ENCODE data around the gene INAFM2. TPM values are rescaled to one million over a fixed set of nuclear protein-coding genes. Genes with fewer than 3 reads are reported as not detected.

The INAFM2 gene
- total RNA-seq, 2 experiments from 2014 or later, result 6.6 to 8.5 TPM

DNA sequence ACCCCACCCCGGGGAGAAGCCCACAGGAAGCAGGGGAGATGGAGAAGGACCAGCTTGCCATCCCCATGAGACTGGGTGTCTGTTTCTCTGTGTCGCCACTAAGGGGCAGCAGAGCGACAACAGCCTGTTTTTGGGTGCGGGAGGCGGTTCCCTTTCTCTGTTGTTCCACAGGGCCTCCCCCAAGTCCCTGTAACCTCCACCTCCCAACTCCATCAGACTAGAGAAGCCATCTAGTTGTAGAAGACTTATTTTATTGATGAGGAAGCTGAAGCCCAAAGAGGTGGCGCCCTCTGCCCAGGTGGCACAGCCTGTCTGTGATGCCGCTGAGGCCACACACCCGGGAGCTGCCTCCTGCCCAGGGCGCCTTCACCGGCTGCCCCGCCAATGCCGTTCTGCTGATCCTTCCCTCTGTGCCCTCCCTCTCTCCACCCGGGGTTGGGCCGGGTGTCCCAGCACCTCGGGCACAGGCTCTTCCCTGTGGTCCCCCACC lies 21.2 kb downstream of the INAFM2 start:
- H3K36me3 Mint-ChIP-seq (ENCODE audit: low read depth), result no peaks in the 10 kb centered on the region
- POLR2A ChIA-PET, result no interaction called here
- CTCF ChIA-PET, result interaction anchor here (0.7 to 4.4 kb wide), 24 partner anchors 8 to 98 kb away, joined by 3 to 33 read pairs (median 4); partner anchors contain the start of gene PLCB2

DNA sequence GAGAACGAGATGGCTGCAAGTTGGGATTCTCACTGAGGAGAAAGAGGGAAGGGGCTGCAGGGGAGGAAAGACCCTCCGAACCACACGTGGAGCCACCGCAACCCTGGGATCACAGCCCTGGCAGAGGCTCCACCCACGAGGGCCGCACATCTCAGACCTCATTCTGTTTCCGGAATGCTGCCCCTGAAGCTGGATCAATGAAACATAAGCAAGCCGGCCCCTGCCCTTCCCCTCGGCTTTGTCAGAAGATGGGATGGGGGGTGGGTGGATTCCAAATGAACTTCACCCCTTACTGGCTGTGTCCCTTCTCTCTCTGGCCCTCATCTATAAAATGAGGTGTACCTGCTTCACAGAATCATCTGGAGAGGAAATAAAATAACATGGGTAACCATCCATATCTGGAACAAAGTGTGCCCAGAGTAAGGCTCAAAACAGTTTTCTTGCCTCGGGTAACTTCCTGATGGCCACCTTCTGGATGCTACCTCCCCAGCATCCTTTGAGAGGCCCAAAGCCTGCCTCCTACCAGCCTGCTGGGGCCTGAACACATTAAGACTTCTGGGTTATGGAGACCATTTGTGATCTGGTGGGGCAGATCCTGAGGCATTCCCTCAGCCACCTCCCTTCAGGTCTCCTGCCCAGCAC lies 21.9 kb downstream of the INAFM2 start:
- H3K4me1 Mint-ChIP-seq, result no peaks in the 10 kb centered on the region
- no peak overlapping the region for H3K4me3 Mint-ChIP-seq
- CTCF ChIA-PET, result interaction anchor here (0.7 to 4.4 kb wide), 17 partner anchors 8 to 98 kb away, joined by 3 to 33 read pairs (median 4); no protein-coding TSS in a partner anchor
- DNase-seq, result no peak
- H3K27ac Mint-ChIP-seq, result no peak overlapping the region
- no peaks in the 10 kb centered on the region for H3K36me3 Mint-ChIP-seq (ENCODE audit: low read depth)
- H3K27me3 Mint-ChIP-seq, result no peaks in the 10 kb centered on the region
- no peaks in the 10 kb centered on the region for H3K9me3 Mint-ChIP-seq
- POLR2A ChIA-PET, result no interaction called here

More for the DNA sequence above, 21.2 kb downstream of the INAFM2 start:
- peak; percentile 83 for DNase-seq
- Mint-ChIP-seq H3K9me3 (no peaks in the 10 kb centered on the region), H3K27ac (no peak overlapping the region), H3K27me3 (no peaks in the 10 kb centered on the region), H3K4me1 (no peaks in the 10 kb centered on the region), H3K4me3 (no peak overlapping the region)

DNA sequence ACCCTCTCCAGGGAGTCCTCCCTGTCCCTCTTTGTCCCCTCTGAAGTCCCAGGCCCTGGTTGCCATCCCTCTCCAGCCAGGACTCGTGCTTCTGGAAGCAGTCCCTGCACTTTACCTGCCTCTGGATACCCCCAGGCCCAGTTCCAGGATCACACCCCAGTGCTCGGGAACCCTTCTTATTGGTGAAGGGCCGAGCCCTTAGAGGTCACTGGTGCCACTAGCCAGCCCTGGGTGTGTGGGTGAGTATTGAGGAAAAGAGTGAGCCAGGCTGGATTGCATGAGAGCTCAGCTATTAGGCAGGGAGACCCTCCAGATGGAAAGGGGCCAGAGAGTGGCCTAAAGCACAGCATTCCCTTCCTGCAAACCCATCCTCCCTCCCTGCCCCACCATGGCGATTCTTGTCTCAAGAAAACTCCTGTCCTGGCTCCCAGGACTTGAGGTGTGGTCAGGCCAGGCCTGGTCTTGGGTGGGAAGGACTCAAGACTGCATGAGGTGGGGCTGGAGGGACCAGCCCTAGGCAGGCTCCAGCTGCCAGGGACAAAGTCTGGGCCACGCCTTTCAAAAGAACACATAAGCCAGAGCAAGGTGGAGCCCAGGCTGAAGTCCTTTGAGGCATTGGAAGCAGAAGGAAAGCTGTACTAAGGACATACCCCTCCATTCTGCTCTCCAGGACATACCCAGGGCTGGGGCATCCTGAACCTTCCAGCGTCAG lies 22.5 kb downstream of the INAFM2 start:
- Mint-ChIP-seq H3K4me1 (no peaks in the 10 kb centered on the region), H3K4me3 (no peak overlapping the region), H3K27ac (no peak overlapping the region), H3K27me3 (no peaks in the 10 kb centered on the region), H3K36me3 (ENCODE audit: low read depth) (no peaks in the 10 kb centered on the region), H3K9me3 (no peaks in the 10 kb centered on the region)
- POLR2A ChIA-PET, result no interaction called here
- no peak for DNase-seq
- CTCF ChIA-PET, result interaction anchor here (0.6 to 4.5 kb wide), 7 partner anchors 8 to 76 kb away, joined by 3 to 33 read pairs (median 5); no protein-coding TSS in a partner anchor

- POLR2A ChIA-PET, result no interaction called here
- Mint-ChIP-seq H3K4me1 (no peaks in the 10 kb centered on the region), H3K4me3 (no peak overlapping the region), H3K27ac (no peak overlapping the region), H3K36me3 (ENCODE audit: low read depth) (no peaks in the 10 kb centered on the region), H3K9me3 (no peaks in the 10 kb centered on the region), H3K27me3 (no peaks in the 10 kb centered on the region)
- DNase-seq, result no peak
- CTCF ChIA-PET, result interaction anchor here (0.6 to 4.5 kb wide), 5 partner anchors 8 to 75 kb away, joined by 3 to 11 read pairs (median 4); no protein-coding TSS in a partner anchor
Measured at GRCh38 chr15:40346579-40347558, 23.4 kb downstream of the INAFM2 start.

DNA sequence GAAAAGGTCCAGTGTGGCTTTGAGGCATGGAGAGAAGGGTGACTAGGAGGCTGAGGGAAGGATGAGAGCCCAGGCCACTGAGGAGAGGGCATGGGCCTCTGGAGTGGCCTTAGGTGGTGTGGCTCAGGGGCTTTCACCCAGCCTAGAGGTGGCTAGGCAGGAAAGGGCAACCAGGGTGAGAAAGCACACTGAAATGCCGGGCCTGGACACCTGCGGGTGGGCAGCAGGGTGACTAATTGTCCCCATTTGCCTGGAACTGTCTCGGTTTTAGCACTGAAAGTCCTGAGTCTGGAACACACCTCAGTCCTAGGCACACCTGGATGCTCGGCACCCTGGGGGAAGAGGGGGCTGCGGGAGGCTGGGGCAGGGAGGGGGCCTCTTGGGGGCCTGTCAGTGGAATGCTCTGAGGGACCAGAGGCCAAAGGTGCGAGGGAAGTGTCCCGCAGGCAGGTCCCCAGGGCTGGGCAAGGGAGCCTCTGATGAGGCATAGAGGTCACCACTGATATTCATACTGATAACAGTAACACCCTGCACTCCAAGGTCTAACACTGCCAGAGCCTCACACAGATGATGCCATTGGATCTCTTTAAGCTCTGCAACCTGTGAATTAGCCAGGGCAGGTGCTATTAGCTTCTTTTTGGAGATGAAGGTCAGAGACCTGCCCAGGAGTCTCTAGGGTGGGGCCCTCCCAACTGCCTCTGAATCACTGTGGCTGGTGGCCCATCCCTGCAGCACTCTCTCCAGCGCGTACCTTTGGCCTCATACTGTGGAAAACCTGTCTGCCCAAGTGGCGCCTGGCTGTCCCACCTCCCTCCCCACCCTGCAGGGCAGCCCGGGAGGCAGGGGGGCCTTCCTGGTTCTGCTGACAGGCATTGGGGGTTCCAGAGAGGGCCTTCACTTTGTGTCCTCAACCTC lies 24.3 kb downstream of the INAFM2 start:
- CTCF ChIA-PET, result interaction anchor here (0.6 to 4.5 kb wide), 5 partner anchors 14 to 225 kb away, joined by 3 to 11 read pairs (median 4); no protein-coding TSS in a partner anchor
- H3K27ac Mint-ChIP-seq, result no peak overlapping the region
- H3K36me3 Mint-ChIP-seq (ENCODE audit: low read depth), result no peaks in the 10 kb centered on the region
- no peak overlapping the region for H3K4me3 Mint-ChIP-seq
- no peaks in the 10 kb centered on the region for H3K4me1 Mint-ChIP-seq
- no peaks in the 10 kb centered on the region for H3K9me3 Mint-ChIP-seq
- H3K27me3 Mint-ChIP-seq, result no peaks in the 10 kb centered on the region
- DNase-seq, result no peak
- POLR2A ChIA-PET, result no interaction called here

GRCh38 chr15:40348474-40348870 lies 25.0 kb downstream of the INAFM2 start:
- no peaks in the 10 kb centered on the region for H3K9me3 Mint-ChIP-seq
- ChIA-PET POLR2A (no interaction called here), CTCF (interaction anchor here (0.6 to 4.5 kb wide), 6 partner anchors 15 to 224 kb away, joined by 3 to 11 read pairs (median 4); no protein-coding TSS in a partner anchor)
- no peak for DNase-seq
- H3K27me3 Mint-ChIP-seq, result no peaks in the 10 kb centered on the region
- no peak overlapping the region for H3K4me3 Mint-ChIP-seq
- no peak overlapping the region for H3K27ac Mint-ChIP-seq
- no peaks in the 10 kb centered on the region for H3K36me3 Mint-ChIP-seq (ENCODE audit: low read depth)
- no peaks in the 10 kb centered on the region for H3K4me1 Mint-ChIP-seq

GRCh38 chr15:40349163-40349562 lies 25.7 kb downstream of the INAFM2 start:
- CTCF ChIA-PET, result interaction anchor here (0.8 to 4.5 kb wide), 6 partner anchors 11 to 73 kb away, joined by 3 to 11 read pairs (median 4); partner anchors contain the start of gene IVD
- no peaks in the 10 kb centered on the region for H3K4me1 Mint-ChIP-seq
- no peaks in the 10 kb centered on the region for H3K36me3 Mint-ChIP-seq (ENCODE audit: low read depth)
- no peak overlapping the region for H3K27ac Mint-ChIP-seq
- no peak for DNase-seq
- POLR2A ChIA-PET, result no interaction called here
- H3K9me3 Mint-ChIP-seq, result no peaks in the 10 kb centered on the region
- H3K27me3 Mint-ChIP-seq, result peaks cover 3% of the 10 kb centered on the region
- H3K4me3 Mint-ChIP-seq, result no peak overlapping the region

- no peak for DNase-seq
- POLR2A ChIA-PET, result no interaction called here
- H3K4me3 Mint-ChIP-seq, result no peak overlapping the region
- peaks cover 20% of the 10 kb centered on the region for H3K27me3 Mint-ChIP-seq
- no peaks in the 10 kb centered on the region for H3K9me3 Mint-ChIP-seq
- no peaks in the 10 kb centered on the region for H3K4me1 Mint-ChIP-seq
- no peaks in the 10 kb centered on the region for H3K36me3 Mint-ChIP-seq (ENCODE audit: low read depth)
- no peak overlapping the region for H3K27ac Mint-ChIP-seq
- CTCF ChIA-PET, result interaction anchor here (0.7 to 3.3 kb wide), 7 partner anchors 9 to 154 kb away, joined by 3 to 12 read pairs (median 4); no protein-coding TSS in a partner anchor
Measured at GRCh38 chr15:40352281-40352901, 28.9 kb downstream of the INAFM2 start.

GRCh38 chr15:40353697-40354096 lies 30.2 kb downstream of the INAFM2 start:
- DNase-seq, result no peak
- Mint-ChIP-seq H3K36me3 (ENCODE audit: low read depth) (no peaks in the 10 kb centered on the region), H3K4me1 (peaks cover 4% of the 10 kb centered on the region), H3K9me3 (no peaks in the 10 kb centered on the region), H3K4me3 (no peak overlapping the region), H3K27ac (no peak overlapping the region), H3K27me3 (peaks cover 20% of the 10 kb centered on the region)
- ChIA-PET CTCF (interaction anchor here (1.0 to 3.3 kb wide), 5 partner anchors 9 to 78 kb away, joined by 3 to 10 read pairs (median 4); no protein-coding TSS in a partner anchor), POLR2A (no interaction called here)

DNA sequence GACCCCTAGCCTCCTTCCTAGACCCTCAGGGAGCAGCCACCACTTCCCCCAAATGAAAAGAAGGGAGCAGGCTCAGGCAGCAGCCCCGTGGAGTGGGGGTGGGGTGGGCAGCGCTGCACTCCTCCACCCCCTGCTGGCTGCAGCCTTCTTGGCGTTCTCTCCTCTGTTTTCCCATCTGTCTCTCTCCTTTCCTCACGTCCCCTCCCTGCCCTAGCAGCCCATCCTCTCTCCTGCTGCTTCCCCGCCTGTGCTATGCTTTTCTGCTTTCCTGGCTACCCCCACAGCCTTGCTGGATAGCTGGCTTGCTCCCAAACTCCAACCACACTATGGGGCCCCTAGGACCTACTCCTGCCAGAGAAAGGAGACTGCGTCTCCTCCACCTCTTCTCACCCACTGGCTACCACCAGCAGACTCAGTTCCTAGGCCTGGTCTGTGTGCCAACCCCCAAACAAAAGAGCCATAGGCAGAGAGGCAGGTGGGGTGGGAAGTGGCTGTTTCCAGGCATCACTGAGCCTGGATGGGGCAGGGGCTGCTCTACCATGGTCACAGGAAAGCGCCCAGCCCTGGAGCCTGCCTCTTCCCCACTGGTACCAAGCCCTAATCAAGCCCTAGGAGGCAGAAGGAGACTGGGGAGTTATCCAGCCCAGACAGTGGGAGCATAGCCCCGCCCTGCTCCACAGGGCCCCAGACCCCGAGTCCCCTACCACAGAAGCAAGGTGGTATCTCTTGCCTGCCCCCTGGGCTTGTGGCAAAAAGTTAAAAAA lies 31.1 kb downstream of the INAFM2 start:
- Mint-ChIP-seq H3K4me1 (peaks cover 11% of the 10 kb centered on the region), H3K27me3 (peaks cover 20% of the 10 kb centered on the region), H3K9me3 (no peaks in the 10 kb centered on the region), H3K36me3 (ENCODE audit: low read depth) (no peaks in the 10 kb centered on the region), H3K27ac (no peak overlapping the region), H3K4me3 (no peak overlapping the region)
- ChIA-PET POLR2A (no interaction called here), CTCF (interaction anchor here (0.7 to 3.6 kb wide), 6 partner anchors 8 to 250 kb away, joined by 3 to 42 read pairs (median 4); partner anchors contain the start of gene KNSTRN)
- no peak for DNase-seq
